ENCODE data around the gene ST8SIA4. TPM values are rescaled to one million over a fixed set of nuclear protein-coding genes. Genes with fewer than 3 reads are reported as not detected.

ST8SIA4 gene
- total and polyA plus RNA-seq, 4 donors = 0.35 to 4.1 (median 1.6) TPM

DNA sequence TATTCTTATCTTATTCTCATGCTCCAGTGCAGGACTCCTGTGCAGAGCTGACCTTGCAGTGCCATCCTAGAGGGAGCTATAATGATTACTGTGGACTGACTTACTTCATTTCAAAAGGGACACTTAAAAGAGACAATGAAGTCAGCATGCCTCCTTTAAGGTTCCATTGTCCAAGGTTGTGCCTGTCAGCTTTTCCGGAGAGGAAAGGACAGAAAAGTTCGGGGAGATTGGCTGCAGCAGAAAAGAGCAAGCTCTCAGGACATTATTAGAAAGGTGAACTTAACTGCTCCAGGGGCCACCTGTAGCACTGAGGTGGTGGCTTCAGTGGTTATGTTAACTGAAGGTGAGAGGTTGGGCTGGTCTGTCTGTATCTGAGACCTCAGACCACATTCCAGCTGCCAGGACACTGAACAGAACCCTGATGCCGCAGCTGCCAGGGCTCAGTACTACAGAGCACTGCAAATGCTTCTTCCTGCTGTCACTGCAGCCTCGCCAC is 112.9 kb downstream of the ST8SIA4 start:
- TF ChIP-seq, protein P1, sequence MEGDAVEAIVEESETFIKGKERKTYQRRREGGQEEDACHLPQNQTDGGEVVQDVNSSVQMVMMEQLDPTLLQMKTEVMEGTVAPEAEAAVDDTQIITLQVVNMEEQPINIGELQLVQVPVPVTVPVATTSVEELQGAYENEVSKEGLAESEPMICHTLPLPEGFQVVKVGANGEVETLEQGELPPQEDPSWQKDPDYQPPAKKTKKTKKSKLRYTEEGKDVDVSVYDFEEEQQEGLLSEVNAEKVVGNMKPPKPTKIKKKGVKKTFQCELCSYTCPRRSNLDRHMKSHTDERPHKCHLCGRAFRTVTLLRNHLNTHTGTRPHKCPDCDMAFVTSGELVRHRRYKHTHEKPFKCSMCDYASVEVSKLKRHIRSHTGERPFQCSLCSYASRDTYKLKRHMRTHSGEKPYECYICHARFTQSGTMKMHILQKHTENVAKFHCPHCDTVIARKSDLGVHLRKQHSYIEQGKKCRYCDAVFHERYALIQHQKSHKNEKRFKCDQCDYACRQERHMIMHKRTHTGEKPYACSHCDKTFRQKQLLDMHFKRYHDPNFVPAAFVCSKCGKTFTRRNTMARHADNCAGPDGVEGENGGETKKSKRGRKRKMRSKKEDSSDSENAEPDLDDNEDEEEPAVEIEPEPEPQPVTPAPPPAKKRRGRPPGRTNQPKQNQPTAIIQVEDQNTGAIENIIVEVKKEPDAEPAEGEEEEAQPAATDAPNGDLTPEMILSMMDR (IDR thresholded peaks at IDR 0.05; ENCODE audit: low read depth, low read length, missing input control) = no peak
- no peak for TF ChIP-seq NR2F2 (IDR thresholded peaks at IDR 0.05)
- TF ChIP-seq, protein P2, sequence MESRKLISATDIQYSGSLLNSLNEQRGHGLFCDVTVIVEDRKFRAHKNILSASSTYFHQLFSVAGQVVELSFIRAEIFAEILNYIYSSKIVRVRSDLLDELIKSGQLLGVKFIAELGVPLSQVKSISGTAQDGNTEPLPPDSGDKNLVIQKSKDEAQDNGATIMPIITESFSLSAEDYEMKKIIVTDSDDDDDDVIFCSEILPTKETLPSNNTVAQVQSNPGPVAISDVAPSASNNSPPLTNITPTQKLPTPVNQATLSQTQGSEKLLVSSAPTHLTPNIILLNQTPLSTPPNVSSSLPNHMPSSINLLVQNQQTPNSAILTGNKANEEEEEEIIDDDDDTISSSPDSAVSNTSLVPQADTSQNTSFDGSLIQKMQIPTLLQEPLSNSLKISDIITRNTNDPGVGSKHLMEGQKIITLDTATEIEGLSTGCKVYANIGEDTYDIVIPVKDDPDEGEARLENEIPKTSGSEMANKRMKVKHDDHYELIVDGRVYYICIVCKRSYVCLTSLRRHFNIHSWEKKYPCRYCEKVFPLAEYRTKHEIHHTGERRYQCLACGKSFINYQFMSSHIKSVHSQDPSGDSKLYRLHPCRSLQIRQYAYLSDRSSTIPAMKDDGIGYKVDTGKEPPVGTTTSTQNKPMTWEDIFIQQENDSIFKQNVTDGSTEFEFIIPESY (IDR thresholded peaks at IDR 0.05) = no peak
- TF ChIP-seq, protein P3, sequence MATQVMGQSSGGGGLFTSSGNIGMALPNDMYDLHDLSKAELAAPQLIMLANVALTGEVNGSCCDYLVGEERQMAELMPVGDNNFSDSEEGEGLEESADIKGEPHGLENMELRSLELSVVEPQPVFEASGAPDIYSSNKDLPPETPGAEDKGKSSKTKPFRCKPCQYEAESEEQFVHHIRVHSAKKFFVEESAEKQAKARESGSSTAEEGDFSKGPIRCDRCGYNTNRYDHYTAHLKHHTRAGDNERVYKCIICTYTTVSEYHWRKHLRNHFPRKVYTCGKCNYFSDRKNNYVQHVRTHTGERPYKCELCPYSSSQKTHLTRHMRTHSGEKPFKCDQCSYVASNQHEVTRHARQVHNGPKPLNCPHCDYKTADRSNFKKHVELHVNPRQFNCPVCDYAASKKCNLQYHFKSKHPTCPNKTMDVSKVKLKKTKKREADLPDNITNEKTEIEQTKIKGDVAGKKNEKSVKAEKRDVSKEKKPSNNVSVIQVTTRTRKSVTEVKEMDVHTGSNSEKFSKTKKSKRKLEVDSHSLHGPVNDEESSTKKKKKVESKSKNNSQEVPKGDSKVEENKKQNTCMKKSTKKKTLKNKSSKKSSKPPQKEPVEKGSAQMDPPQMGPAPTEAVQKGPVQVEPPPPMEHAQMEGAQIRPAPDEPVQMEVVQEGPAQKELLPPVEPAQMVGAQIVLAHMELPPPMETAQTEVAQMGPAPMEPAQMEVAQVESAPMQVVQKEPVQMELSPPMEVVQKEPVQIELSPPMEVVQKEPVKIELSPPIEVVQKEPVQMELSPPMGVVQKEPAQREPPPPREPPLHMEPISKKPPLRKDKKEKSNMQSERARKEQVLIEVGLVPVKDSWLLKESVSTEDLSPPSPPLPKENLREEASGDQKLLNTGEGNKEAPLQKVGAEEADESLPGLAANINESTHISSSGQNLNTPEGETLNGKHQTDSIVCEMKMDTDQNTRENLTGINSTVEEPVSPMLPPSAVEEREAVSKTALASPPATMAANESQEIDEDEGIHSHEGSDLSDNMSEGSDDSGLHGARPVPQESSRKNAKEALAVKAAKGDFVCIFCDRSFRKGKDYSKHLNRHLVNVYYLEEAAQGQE (IDR thresholded peaks at IDR 0.05) = no peak
- 41% methylated on average over 4 of the region's 4 CpGs for WGBS
- no peaks in the 10 kb centered on the region for H3K4me1 ChIP-seq (ENCODE audit: control insufficient read depth in 4 of 4, insufficient read depth in 4 of 4, low read length in 3 of 4)
- no peaks in the 10 kb centered on the region for H3K36me3 ChIP-seq (ENCODE audit: control insufficient read depth in 4 of 4, insufficient read depth in 3 of 4, low read depth in 1 of 4, low read length in 3 of 4)
- H3K9me3 ChIP-seq (ENCODE audit: control insufficient read depth in 4 of 4, low read length in 3 of 4) = peaks cover 0 to 7% (median 1%) of the 10 kb centered on the region in 4 donors
- H3K27me3 ChIP-seq (ENCODE audit: control insufficient read depth in 4 of 4, insufficient read depth in 4 of 4, low read length in 3 of 4) = peaks cover 0 to 2% (median 0%) of the 10 kb centered on the region in 4 donors
- no peak overlapping the region for H3K9ac ChIP-seq (ENCODE audit: low read depth in 1 of 2, low read length in 2 of 2)
- DNase-seq (ENCODE audit: low spot score) = no peak
- no peak overlapping the region for H3K27ac ChIP-seq (ENCODE audit: low read depth in 1 of 2, low read length in 2 of 2)
- no peak overlapping the region for H3K4me3 ChIP-seq (ENCODE audit: low read depth in 1 of 3, low read length in 3 of 3)

DNA sequence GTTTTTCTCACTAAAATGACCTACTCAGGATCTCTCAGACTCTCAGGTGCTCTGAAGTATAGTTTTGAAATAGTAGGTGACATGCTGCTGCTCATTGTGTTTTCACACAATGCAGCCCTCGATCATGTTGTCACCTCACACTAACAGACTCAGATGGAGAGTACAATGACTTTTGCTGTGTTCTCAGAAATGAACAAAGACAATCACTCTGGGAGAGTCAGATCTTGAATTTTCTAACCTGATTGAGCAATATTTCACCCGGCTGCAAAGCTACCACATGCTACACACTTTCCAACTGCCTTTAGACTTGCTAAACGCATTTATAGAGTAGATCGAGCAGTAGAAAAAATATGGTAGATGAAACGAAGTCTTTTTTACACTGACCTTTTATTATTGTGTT is 113.4 kb downstream of the ST8SIA4 start:
- DNase-seq (ENCODE audit: low spot score) = no peak
- no peaks in the 10 kb centered on the region for H3K4me1 ChIP-seq (ENCODE audit: control insufficient read depth in 4 of 4, insufficient read depth in 4 of 4, low read length in 3 of 4)
- H3K9me3 ChIP-seq (ENCODE audit: control insufficient read depth in 4 of 4, low read length in 3 of 4) = peaks cover 0 to 7% (median 1%) of the 10 kb centered on the region in 4 donors
- no peak overlapping the region for H3K4me3 ChIP-seq (ENCODE audit: low read depth in 1 of 3, low read length in 3 of 3)
- no peaks in the 10 kb centered on the region for H3K36me3 ChIP-seq (ENCODE audit: control insufficient read depth in 4 of 4, insufficient read depth in 3 of 4, low read depth in 1 of 4, low read length in 3 of 4)
- peaks cover 0 to 2% (median 0%) of the 10 kb centered on the region in 4 donors for H3K27me3 ChIP-seq (ENCODE audit: control insufficient read depth in 4 of 4, insufficient read depth in 4 of 4, low read length in 3 of 4)
- no peak overlapping the region for H3K27ac ChIP-seq (ENCODE audit: low read depth in 1 of 2, low read length in 2 of 2)
- 47% methylated on average over 5 of the region's 5 CpGs for WGBS
- H3K9ac ChIP-seq (ENCODE audit: low read depth in 1 of 2, low read length in 2 of 2) = no peak overlapping the region
- TF ChIP-seq, protein P4, sequence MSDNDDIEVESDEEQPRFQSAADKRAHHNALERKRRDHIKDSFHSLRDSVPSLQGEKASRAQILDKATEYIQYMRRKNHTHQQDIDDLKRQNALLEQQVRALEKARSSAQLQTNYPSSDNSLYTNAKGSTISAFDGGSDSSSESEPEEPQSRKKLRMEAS (IDR thresholded peaks at IDR 0.05) = no peak
- TF ChIP-seq HNF4G (IDR thresholded peaks at IDR 0.05) (no peak), JUND (IDR thresholded peaks at IDR 0.05) (no peak), FOXA2 (IDR thresholded peaks at IDR 0.05) (no peak), TAF1 (conservative IDR thresholded peaks at IDR 0.05) (no peak), FOXA1 (IDR thresholded peaks at IDR 0.05) (no peak), RAD21 (IDR thresholded peaks at IDR 0.05) (no peak), EGR1 (IDR thresholded peaks at IDR 0.05; ENCODE audit: low read depth in 2 of 2) (no peak), YY1 (IDR thresholded peaks at IDR 0.05) (no peak), SP1 (IDR thresholded peaks at IDR 0.05) (no peak), RXRA (IDR thresholded peaks at IDR 0.05) (no peak)
- TF ChIP-seq, protein P1 (IDR thresholded peaks at IDR 0.05; ENCODE audit: low read depth, low read length, missing input control) = no peak
- TF ChIP-seq, protein P5, sequence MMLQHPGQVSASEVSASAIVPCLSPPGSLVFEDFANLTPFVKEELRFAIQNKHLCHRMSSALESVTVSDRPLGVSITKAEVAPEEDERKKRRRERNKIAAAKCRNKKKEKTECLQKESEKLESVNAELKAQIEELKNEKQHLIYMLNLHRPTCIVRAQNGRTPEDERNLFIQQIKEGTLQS (IDR thresholded peaks at IDR 0.05) = no peak
- TF ChIP-seq, protein P2 (IDR thresholded peaks at IDR 0.05) = no peak
- TF ChIP-seq, protein P3 (IDR thresholded peaks at IDR 0.05) = no peak

Data from liver (tissue), 9 donors.